ENCODE data around the gene SAMD4B.

The SAMD4B gene

DNA sequence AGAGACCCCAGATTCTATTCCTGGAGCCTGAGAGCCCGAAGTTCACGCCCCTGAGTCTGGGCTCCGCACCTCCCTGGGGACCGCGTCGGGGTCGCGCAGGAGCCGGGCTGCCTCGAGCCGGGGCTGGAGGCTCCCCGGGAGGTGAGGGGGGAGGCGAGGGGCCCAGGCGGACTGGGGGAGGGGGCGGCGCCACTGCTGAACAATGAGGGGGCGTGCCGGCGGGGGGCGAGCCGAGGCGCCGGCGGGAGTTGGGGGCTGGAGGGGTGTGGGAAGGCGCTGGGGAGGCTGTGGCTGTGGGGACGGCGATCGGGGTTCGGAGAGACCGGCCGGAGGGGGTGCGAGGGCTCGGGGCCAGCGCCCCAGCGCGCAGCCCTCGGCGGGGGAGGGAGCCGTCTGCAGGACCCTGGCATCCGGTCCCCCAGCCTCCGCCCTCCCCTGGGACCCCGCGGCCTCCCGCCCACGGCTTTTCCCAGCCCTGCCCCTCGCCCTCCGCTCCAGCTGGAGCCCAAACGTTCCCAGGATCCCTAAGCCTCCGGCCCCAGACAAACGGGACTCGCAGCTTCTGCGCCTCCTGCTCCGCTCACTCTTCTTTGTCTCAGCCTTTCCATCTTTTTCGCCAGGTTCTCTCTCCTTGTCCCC lies 71.2 kb downstream of the SAMD4B start:
- TF ChIP-seq YY1 (IDR thresholded peaks at IDR 0.05; ENCODE audit: insufficient read depth, insufficient read length) (no peak), SUZ12 (IDR thresholded peaks at IDR 0.05; ENCODE audit: extremely low read depth, insufficient read depth, insufficient read length) (no peak), ZNF274 (IDR thresholded peaks at IDR 0.05; ENCODE audit: low read depth, low read length) (no peak)
- no peak for DNase-seq (ENCODE audit: low read depth, low spot score)
- Histone ChIP-seq H3K9ac (ENCODE audit: insufficient read length, low read depth) (peak overlapping the region; percentile 87), H3K27me3 (ENCODE audit: insufficient read depth, insufficient read length) (no peaks in the 10 kb centered on the region), H3K4me3 (ENCODE audit: insufficient read length, low read depth) (peak overlapping the region; percentile 88), H3K36me3 (ENCODE audit: insufficient read depth, insufficient read length, low read length) (peaks cover 40% of the 10 kb centered on the region), H3K9me3 (ENCODE audit: insufficient read depth, low read length) (no peaks in the 10 kb centered on the region), H3K4me1 (ENCODE audit: insufficient read depth, insufficient read length) (peaks cover 16% of the 10 kb centered on the region)

DNA sequence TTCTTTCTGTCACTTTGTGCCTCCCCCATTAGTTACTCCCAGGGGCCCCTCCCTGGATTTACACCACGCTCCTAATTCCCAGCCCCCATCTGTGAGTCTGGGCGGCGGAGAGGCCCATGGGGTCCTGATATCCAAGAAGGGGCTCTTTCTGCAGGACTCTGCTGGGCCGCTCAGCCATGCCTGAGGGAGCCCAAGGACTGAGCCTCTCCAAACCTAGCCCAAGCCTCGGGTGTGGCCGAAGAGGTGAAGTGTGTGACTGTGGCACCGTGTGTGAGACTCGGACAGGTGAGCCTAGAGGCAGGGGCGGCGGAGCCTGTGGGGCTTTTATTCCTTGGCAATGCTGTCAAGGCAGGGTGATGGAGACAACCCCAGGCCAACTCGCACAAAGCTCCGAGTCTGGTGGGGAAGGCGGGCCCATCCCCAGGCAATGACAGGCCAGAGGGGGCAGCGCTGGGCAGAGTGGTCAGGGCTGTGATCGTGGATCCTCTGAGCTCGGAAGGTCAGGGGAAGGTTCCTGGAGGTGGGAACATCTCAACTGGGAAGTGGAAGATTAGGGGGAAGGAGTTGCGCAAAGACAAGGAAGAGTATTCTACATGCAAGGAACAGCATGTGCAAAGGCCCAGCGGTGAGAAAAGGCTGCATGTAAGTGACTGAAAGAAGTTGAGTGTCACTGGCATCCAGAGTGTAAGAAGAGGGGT lies 71.8 kb downstream of the SAMD4B start:
- DNase-seq (ENCODE audit: low read depth, low spot score), result no peak
- Histone ChIP-seq H3K27me3 (ENCODE audit: insufficient read depth, insufficient read length) (no peaks in the 10 kb centered on the region), H3K36me3 (ENCODE audit: insufficient read depth, insufficient read length, low read length) (peaks cover 42% of the 10 kb centered on the region), H3K4me3 (ENCODE audit: insufficient read length, low read depth) (peak overlapping the region; percentile 88), H3K4me1 (ENCODE audit: insufficient read depth, insufficient read length) (peaks cover 14% of the 10 kb centered on the region), H3K9me3 (ENCODE audit: insufficient read depth, low read length) (no peaks in the 10 kb centered on the region), H3K9ac (ENCODE audit: insufficient read length, low read depth) (peak overlapping the region; percentile 82)
- TF ChIP-seq YY1 (IDR thresholded peaks at IDR 0.05; ENCODE audit: insufficient read depth, insufficient read length) (no peak), SUZ12 (IDR thresholded peaks at IDR 0.05; ENCODE audit: extremely low read depth, insufficient read depth, insufficient read length) (no peak), ZNF274 (IDR thresholded peaks at IDR 0.05; ENCODE audit: low read depth, low read length) (no peak)

DNA sequence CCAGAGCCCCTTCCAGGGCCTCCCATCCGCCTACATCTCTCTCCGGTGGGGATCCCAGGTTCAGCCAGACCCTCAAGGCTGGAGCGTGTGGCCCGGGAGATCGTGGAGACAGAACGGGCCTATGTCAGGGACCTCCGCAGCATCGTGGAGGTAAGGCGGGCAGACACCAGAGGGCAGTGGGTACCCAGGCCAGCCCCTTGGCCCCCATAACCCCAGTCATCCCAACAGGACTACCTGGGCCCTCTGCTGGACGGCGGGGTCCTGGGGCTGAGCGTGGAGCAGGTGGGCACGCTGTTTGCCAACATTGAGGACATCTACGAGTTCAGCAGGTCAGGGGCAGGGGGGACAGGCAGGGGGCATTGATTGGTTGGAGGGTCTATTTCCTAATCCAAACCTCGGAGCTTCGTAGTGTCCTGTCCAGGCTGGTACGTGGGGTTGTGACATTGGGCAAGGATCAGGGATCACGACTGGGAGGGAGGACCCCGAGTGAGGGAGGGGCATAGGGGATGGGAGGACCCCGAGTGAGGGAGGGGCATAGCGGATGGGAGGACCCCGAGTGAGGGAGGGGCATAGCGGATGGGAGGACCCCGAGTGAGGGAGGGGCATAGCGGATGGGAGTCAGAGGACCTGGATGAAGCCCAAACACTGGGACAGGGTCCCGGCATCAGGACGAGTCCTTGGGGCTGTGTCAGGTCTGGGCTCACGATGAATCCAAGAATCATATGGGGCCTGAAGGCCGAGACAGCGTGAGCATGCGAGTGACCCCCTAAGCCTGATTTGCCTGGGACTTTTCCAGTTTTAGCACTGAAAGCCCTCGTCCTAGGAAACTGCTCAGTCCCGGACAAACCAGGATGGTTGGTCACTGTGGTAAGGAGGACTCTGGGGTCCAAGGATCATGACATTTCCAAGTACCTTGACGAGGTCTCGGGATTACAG lies 73.2 kb downstream of the SAMD4B start:
- no peak for TF ChIP-seq SUZ12 (IDR thresholded peaks at IDR 0.05; ENCODE audit: extremely low read depth, insufficient read depth, insufficient read length)
- no peak for TF ChIP-seq YY1 (IDR thresholded peaks at IDR 0.05; ENCODE audit: insufficient read depth, insufficient read length)
- no peak for TF ChIP-seq ZNF274 (IDR thresholded peaks at IDR 0.05; ENCODE audit: low read depth, low read length)
- Histone ChIP-seq H3K36me3 (ENCODE audit: insufficient read depth, insufficient read length, low read length) (peaks cover 49% of the 10 kb centered on the region), H3K9ac (ENCODE audit: insufficient read length, low read depth) (peak overlapping the region; percentile 26), H3K27me3 (ENCODE audit: insufficient read depth, insufficient read length) (no peaks in the 10 kb centered on the region), H3K9me3 (ENCODE audit: insufficient read depth, low read length) (no peaks in the 10 kb centered on the region), H3K4me1 (ENCODE audit: insufficient read depth, insufficient read length) (peaks cover 14% of the 10 kb centered on the region), H3K4me3 (ENCODE audit: insufficient read length, low read depth) (peak overlapping the region; percentile 15)
- no peak for DNase-seq (ENCODE audit: low read depth, low spot score)

DNA sequence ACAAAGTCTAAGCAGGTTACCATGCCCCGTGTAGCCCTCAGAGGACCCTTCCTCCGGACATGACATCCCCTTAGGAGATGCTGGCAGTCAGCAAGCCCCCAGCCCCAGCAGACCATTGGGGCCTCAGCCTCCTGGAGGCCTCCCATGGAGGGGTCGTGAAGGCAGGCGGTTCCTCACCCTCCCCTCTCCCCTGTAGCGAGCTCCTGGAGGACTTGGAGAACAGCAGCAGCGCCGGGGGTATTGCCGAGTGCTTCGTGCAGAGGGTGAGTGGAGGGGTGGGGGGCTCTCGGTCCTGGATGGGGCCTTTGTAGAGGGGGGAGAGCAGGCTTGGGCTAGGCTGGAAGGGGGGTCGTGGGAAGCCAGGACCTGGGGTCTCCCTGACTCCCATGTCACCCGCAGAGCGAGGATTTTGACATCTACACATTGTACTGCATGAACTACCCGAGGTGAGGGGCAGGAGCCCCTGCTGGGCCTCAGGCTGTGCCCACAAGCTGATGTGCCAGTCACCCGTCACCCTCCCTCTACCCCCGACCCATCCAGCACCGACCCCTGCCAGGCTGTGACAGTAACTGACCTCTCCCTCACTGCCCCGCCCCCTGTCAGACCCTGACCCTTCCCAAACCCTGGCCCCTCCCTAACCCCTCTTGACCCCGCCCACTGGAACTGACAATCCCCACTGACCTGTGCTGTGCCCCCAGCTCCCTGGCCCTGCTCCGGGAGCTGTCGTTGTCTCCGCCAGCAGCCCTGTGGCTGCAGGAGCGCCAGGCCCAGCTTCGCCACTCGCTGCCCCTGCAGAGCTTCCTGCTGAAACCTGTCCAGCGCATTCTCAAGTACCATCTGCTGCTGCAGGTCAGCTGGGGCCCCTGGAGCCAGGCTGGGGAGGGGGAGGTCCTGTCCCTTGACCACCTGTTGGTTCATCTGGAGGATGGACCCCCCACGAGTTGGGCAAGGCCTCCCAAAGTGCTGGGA lies 74.2 kb downstream of the SAMD4B start:
- Histone ChIP-seq H3K4me1 (ENCODE audit: insufficient read depth, insufficient read length) (peaks cover 9% of the 10 kb centered on the region), H3K9ac (ENCODE audit: insufficient read length, low read depth) (no peak overlapping the region), H3K4me3 (ENCODE audit: insufficient read length, low read depth) (no peak overlapping the region), H3K9me3 (ENCODE audit: insufficient read depth, low read length) (no peaks in the 10 kb centered on the region), H3K27me3 (ENCODE audit: insufficient read depth, insufficient read length) (no peaks in the 10 kb centered on the region), H3K36me3 (ENCODE audit: insufficient read depth, insufficient read length, low read length) (peaks cover 59% of the 10 kb centered on the region)
- DNase-seq (ENCODE audit: low read depth, low spot score), result no peak
- TF ChIP-seq YY1 (IDR thresholded peaks at IDR 0.05; ENCODE audit: insufficient read depth, insufficient read length), result no peak
- TF ChIP-seq ZNF274 (IDR thresholded peaks at IDR 0.05; ENCODE audit: low read depth, low read length), result no peak
- TF ChIP-seq SUZ12 (IDR thresholded peaks at IDR 0.05; ENCODE audit: extremely low read depth, insufficient read depth, insufficient read length), result no peak

DNA sequence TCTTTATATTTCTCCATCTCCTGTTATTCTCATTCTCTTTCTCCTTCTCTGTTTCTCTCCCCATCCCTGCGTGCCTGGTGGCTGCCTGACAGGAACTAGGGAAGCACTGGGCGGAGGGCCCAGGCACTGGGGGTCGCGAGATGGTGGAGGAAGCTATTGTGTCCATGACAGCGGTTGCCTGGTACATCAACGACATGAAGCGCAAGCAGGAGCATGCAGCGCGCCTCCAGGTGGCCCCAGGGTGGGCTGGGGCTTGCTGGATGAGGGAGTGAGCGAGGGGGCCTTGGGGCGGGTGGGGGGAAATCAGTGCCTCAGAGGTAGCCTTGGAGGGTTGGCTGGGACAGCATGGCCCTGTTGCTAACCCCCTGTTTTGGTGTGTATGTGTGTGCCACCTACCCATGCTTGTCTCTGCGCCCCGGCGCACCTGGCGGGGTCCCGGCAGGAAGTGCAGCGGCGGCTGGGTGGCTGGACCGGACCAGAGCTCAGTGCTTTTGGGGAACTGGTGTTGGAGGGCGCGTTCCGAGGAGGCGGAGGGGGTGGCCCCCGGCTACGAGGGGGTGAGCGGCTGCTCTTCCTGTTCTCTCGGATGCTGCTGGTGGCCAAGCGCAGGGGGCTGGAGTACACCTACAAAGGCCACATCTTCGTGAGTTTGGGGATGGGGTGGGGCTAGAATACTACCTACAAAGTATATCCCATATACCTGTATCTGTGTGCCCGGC lies 75.4 kb downstream of the SAMD4B start:
- DNase-seq (ENCODE audit: low read depth, low spot score), result no peak
- no peaks in the 10 kb centered on the region for H3K27me3 ChIP-seq (ENCODE audit: insufficient read depth, insufficient read length)
- TF ChIP-seq ZNF274 (IDR thresholded peaks at IDR 0.05; ENCODE audit: low read depth, low read length) (no peak), SUZ12 (IDR thresholded peaks at IDR 0.05; ENCODE audit: extremely low read depth, insufficient read depth, insufficient read length) (no peak), YY1 (IDR thresholded peaks at IDR 0.05; ENCODE audit: insufficient read depth, insufficient read length) (no peak)
- peaks cover 67% of the 10 kb centered on the region for H3K36me3 ChIP-seq (ENCODE audit: insufficient read depth, insufficient read length, low read length)
- peaks cover 9% of the 10 kb centered on the region for H3K4me1 ChIP-seq (ENCODE audit: insufficient read depth, insufficient read length)
- H3K9ac ChIP-seq (ENCODE audit: insufficient read length, low read depth), result no peak overlapping the region
- no peak overlapping the region for H3K4me3 ChIP-seq (ENCODE audit: insufficient read length, low read depth)
- no peaks in the 10 kb centered on the region for H3K9me3 ChIP-seq (ENCODE audit: insufficient read depth, low read length)

DNA sequence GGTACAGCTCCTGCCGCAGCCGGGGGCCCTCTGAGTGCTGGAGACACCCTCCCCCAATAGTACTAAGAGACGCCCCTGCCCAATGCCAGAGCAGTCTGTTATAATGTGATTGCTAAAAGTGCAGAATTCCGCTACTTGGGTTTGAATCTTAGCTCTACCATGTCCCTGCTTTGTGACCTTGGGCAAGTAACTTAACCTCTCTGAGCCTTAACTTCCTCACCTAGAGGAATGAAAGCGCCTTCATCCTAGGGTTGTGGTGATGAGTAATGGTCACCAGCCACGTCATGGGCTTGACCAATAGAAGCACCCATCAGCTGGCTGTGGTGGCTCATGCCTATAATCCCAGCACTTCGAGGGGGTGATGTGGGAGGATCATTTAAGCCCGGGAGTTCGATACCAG lies 76.8 kb downstream of the SAMD4B start:
- H3K4me3 ChIP-seq (ENCODE audit: insufficient read length, low read depth), result no peak overlapping the region
- peaks cover 9% of the 10 kb centered on the region for H3K4me1 ChIP-seq (ENCODE audit: insufficient read depth, insufficient read length)
- H3K27me3 ChIP-seq (ENCODE audit: insufficient read depth, insufficient read length), result no peaks in the 10 kb centered on the region
- no peak overlapping the region for H3K9ac ChIP-seq (ENCODE audit: insufficient read length, low read depth)
- H3K36me3 ChIP-seq (ENCODE audit: insufficient read depth, insufficient read length, low read length), result peaks cover 80% of the 10 kb centered on the region
- no peak for TF ChIP-seq YY1 (IDR thresholded peaks at IDR 0.05; ENCODE audit: insufficient read depth, insufficient read length)
- TF ChIP-seq SUZ12 (IDR thresholded peaks at IDR 0.05; ENCODE audit: extremely low read depth, insufficient read depth, insufficient read length), result no peak
- TF ChIP-seq ZNF274 (IDR thresholded peaks at IDR 0.05; ENCODE audit: low read depth, low read length), result no peak
- no peak for DNase-seq (ENCODE audit: low read depth, low spot score)
- no peaks in the 10 kb centered on the region for H3K9me3 ChIP-seq (ENCODE audit: insufficient read depth, low read length)

Measured in NT2/D1 (cell line).